Kidney tubule cell (primary cell): Measurements from ENCODE around the gene LOXL1.

Experiments used
- DNase-seq: peaks from one replicate; pipeline ENCODE4 v3.0.0-alpha.2; 2018; ENCODE audit warnings: low spot score

The LOXL1 gene

GRCh38 chr15:73981761-73982221 is 55.5 kb downstream of the LOXL1 start:
- peak; percentile 78 for DNase-seq

DNA sequence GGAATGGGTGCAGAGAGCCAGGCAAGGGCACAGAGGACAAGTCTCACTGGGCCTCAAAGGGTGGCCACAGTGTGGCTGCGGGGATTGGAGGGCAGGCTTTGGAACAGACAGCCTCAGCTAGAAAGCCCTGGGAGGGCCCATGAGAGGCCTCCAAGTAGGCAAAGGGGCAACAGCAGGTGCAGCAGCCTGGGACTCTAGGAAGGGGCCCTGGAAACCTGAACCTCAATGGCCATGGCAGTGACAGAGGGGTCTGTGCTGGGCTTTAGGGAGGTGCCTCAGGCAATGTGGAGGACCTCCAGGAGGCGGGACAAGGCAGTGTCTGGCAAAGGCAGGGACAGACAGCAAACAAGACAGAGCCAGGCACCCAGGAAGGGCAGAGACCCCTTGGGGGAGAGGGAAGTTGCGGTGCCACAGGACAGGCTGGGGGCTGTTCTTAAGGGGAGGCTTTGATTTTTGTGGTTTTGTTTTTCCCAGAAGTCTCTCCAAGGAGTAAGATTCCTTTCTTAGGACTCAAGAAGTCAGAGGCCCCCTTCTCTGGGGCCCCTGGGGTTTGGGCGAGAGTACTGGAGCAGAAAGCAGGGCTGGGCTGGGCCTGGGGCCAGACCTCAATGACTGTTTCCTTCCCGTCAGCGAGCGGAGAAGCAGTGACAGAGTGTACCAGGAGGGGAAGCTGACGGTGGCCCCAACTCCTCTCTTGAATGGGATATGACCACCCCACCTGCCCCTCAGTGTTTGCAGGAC is 56.1 kb downstream of the LOXL1 start:
- DNase-seq = peak; percentile 98

DNA sequence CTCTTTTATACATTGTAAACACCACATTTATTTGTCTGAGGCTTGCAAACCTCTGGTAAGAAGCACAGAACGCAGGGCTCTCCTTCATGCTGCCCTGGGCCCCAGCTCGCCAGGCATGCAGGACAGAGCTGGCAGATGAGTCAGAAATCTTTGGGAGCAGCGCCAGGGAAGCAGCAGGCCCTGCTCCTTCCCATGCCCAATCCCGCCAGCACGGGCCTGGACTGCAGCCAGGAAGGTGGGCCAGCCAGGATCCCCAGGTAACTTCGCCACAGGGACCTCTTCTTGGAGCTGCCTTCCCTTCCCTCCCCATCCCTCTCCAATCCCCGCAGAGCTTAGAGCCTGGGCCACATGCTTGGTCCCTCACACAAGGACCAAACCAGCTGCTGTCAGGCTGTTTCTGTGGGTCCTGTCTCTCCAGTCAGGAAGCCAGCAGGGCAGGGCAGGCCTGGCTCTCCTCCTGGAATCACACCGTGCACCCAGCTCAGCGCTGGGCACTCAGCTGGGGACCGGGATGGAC is 57.0 kb downstream of the LOXL1 start:
- DNase-seq = peak; percentile 94

GRCh38 chr15:73983773-73984172 is 57.5 kb downstream of the LOXL1 start:
- no peak for DNase-seq

GRCh38 chr15:73984208-73984979 is 58.1 kb downstream of the LOXL1 start:
- no peak for DNase-seq

- DNase-seq = peak; percentile 86
Observed at GRCh38 chr15:73985101-73985873, 59.0 kb downstream of the LOXL1 start.

DNA sequence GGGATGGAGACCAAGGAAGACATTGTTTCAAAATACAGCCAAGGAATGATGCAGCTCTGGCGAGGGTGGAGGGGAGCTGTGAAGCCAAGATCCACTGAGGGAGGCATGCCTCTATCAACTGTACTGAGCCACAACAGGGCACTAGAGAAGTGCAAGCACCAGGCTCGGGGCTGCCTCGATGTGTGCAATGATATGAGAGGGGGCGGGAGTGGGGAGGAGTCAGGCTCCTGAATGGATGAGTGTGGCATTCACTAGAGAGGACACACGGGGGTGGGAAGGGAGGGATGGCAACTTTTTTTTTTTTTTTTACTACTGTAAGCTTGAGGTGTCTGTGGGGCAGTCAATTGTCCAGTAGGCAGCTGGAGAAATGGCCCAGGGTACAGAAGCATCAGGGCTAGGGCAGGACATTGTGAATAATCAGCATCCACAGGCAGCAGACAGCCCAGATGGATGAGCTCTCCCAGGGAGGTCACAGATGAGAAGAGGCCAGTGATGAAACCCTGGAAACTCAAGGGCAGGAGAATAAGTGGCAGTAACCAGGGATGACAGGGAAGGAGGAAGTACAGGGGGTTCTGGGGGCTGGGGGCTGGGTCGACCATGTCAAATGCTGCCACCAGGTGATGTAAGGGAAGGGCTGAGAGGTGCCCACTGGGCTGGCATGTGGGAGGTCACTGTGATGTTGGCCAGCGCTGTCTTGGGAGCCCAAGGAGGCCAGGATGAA is 60.0 kb downstream of the LOXL1 start:
- DNase-seq = peak; percentile 76

GRCh38 chr15:73986776-73987056 is 60.5 kb downstream of the LOXL1 start:
- no peak for DNase-seq

GRCh38 chr15:73987250-73987649 is 61.0 kb downstream of the LOXL1 start:
- DNase-seq = peak; percentile 60

DNA sequence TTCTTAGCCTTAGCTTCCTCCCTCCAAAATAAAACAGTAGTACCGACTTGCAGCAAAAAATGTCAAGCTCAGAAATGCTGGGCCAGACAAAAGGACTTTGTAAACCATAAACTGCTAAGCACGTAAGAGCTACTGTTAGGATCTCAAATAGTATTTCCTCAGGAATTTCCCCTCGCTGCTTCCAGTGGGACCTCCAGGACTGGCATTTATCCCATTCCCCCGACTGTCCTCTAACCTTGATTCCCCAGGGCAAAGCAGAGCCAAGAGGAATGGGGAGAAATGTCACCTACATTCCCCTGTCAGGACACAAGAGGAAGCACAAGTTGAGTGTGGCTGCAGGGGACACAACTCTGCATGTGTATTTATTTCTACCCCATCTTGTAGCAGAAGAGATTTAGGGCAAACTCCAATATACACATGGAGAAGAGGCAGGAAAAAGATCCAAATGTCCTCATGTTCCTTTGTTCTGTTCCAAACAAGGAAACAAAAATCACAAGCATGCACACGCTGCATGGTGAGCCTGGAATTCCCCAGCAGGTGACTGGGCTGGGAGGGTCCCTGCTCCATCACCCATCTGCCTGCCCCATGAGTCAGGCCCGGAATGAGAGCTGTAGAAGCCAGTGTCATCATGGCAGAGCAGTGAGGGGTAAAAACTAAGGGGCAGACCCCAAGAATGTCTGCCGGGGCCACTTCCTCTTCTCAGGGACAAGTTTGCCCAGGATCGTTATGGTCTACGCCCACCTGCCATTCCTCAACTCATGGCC is 61.6 kb downstream of the LOXL1 start:
- peak; percentile 98 for DNase-seq

- no peak for DNase-seq
Observed at GRCh38 chr15:73988445-73988969, 62.2 kb downstream of the LOXL1 start.

GRCh38 chr15:73989001-73989798 is 62.9 kb downstream of the LOXL1 start:
- DNase-seq = peak; percentile 95

DNA sequence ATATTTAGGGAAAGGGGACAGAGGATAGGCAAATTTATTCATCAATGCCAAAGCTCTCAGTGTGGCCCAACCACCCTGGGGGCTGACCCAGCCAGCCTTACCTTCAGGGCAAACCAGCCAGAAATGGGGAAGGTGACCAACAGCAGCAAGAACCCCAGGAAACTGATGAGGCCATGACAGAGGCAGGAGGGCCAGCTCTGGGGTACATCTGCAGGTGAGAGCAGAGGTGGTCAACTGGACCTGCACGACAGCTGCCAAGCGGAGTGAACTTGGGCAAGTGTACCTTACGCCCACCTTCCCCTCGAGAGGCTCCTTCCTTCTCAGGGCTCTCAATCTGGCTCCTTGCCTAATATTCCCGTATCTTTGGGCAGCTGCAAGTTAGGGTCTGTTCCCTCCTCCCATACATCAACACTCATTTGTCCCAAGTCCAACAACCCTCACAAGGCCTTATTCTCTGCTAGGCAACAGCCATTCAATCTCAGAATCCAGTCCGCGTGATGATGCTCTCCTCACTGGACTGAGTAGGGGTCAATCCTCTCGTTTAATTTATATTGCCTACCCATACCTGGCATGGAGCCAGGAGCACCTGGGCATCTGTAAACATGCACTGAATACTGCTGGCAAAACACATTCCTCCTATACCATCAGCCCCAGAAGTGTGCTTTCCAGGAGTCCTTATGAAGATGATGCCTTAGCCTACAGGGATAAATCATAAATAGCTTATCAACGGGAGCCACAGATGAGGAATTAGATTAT is 64.2 kb downstream of the LOXL1 start:
- no peak for DNase-seq

GRCh38 chr15:73991260-73991659 is 65.0 kb downstream of the LOXL1 start:
- peak; percentile 47 for DNase-seq

DNA sequence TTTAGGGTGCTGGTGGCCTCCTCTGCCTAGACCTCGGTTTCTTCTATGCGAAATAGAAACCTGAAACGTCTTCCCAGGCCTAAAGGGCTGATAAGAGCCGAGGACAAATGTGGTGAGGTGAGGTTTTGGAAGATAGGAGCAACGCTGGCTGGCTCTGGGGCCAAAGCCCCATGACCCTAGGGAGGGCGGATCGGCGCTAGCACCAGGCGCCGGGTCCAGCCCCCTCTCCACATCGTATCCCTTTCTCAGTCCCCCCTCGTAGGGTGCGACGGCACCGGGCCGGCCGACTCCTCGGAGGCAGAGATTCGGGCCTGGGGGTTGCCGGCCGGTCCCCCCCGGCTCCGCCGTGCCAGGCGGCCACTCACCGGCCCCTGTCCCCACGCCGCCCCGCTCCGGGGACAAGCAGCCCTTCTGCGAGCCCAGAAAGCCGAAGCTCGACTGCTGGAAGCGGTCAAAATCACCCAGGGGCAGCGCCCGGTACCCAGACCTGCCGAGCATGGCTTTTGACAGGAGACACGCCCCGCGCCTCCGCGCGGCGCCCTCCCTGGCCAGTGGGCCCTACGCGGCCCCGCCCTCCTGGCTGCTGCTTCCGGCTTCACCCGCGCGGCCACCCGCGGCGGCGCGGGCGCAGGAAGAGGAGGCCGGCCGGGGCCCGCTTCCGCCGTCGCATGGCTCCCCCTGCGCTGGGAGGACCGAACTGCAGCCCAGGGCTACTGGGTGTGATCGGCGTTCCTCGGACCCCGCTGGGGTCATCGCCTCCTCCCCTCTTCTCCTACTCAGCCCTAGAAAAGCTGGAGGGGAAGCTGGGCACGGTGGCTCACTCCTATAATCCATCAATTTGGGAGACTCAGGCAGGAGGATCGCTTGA is 65.7 kb downstream of the LOXL1 start, which contains the start of gene STOML1:
TSS of gene STOML1 (minus strand) at position 570 of the 868 bp plus-strand sequence. CDS start at position 498, 72 bp downstream.
- DNase-seq = peak; percentile 96

- no peak for DNase-seq
Observed at GRCh38 chr15:73992594-73992898, 66.3 kb downstream of the LOXL1 start.

DNA sequence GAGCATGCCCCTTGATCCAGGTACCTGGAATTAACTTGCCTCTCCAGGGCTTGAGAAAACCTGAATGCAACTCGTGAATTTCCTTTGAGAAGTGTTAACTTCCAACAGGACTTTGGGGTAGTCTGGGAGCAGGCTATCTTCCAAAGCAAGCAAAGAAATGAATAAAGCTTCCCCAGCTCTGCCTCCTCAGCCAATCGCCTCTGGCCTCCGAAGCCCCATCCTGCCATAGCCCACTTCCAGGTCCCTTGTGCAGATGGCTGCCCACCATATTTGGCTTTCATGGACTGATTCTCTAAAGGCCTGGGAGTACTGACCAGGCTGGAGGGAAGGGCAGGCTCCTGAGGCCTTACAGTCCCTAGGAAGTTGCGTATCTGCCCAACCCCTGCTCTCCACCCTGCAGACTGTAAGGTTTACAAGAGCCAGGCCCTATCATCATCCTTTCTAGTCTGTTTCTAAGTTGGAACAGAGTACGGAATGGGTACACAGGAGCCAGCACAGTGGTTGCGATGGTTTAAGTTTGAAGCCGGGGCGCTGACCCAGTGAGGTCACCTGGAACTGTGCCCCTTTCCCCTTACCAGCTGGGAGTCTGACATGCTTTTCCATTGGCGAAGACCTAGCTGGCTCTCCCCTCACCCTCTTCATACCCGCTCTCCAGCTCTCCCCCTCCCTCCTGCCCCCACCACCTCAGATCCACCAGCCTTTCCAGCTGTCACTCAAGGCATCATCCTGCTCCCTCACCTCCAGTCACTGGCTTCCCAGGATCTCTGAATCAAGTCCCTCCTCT is 67.1 kb downstream of the LOXL1 start:
- DNase-seq = no peak
